Measurements from ENCODE around the gene PRDM1.

DNA sequence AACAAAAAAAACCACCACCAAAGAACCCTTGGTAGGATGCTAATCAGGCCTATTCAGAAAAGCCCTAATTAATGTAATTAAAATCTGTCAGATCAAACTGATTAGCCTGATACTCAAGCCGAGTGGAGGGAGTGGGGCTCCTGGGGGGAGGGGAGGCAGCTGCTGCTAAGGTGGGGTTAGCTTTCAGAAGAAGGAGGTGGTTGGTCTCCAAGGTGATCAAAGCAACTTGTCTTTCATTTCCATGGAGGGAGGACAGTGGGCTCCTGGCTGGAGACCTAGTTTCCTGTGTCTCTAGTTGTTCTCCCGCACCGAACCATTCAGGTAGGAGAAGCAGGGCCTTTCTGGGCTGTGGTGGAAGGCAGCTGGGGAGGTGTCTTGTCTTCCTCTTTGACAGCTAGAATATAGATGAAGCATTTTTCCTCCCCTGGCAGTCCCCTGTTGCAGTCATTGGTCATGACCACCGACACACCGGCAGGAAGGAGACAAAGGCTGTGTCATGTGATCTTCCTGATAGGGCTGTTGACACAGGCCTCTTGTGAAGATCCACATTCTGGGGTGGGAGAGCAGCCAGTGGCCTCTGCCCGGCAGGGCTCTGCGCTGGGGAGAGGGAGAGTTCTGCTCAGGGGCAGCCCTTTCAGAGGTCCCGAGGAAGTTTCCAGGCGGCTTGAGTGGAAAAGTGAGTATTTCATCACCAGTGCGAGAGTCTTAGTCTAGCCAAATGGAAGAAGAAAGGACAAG, 39.9 kb upstream of the PRDM1 start:
- TF ChIP-seq, protein P1, sequence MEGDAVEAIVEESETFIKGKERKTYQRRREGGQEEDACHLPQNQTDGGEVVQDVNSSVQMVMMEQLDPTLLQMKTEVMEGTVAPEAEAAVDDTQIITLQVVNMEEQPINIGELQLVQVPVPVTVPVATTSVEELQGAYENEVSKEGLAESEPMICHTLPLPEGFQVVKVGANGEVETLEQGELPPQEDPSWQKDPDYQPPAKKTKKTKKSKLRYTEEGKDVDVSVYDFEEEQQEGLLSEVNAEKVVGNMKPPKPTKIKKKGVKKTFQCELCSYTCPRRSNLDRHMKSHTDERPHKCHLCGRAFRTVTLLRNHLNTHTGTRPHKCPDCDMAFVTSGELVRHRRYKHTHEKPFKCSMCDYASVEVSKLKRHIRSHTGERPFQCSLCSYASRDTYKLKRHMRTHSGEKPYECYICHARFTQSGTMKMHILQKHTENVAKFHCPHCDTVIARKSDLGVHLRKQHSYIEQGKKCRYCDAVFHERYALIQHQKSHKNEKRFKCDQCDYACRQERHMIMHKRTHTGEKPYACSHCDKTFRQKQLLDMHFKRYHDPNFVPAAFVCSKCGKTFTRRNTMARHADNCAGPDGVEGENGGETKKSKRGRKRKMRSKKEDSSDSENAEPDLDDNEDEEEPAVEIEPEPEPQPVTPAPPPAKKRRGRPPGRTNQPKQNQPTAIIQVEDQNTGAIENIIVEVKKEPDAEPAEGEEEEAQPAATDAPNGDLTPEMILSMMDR (IDR thresholded peaks at IDR 0.05) = no peak
- TF ChIP-seq POLR2A (IDR thresholded peaks at IDR 0.05) = no peak

Data from body of pancreas (tissue), 4 donors.